GM12874 (cell line): ENCODE results near the gene PEX10.

Experiments used
- TF ChIP-seq, protein P1 (sequence below): IDR thresholded peaks from 2 replicates; pipeline ENCODE4 v1.5.1; 2011; ENCODE audit warnings: low read depth, mild to moderate bottlenecking, control low read depth, low read length, moderate library complexity; ENCODE audit not compliant: insufficient read depth

Gene PEX10

GRCh38 chr1:2358651-2359640, 53.4 kb downstream of the PEX10 start:
- TF ChIP-seq, protein P1, sequence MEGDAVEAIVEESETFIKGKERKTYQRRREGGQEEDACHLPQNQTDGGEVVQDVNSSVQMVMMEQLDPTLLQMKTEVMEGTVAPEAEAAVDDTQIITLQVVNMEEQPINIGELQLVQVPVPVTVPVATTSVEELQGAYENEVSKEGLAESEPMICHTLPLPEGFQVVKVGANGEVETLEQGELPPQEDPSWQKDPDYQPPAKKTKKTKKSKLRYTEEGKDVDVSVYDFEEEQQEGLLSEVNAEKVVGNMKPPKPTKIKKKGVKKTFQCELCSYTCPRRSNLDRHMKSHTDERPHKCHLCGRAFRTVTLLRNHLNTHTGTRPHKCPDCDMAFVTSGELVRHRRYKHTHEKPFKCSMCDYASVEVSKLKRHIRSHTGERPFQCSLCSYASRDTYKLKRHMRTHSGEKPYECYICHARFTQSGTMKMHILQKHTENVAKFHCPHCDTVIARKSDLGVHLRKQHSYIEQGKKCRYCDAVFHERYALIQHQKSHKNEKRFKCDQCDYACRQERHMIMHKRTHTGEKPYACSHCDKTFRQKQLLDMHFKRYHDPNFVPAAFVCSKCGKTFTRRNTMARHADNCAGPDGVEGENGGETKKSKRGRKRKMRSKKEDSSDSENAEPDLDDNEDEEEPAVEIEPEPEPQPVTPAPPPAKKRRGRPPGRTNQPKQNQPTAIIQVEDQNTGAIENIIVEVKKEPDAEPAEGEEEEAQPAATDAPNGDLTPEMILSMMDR, result no peak

GRCh38 chr1:2358072-2358471, 54.3 kb downstream of the PEX10 start:
- TF ChIP-seq, protein P1, result no peak

- TF ChIP-seq, protein P1, result no peak
These were observed 55.2 kb downstream of the PEX10 start for GRCh38 chr1:2356911-2357845.

GRCh38 chr1:2356401-2356800, 56.0 kb downstream of the PEX10 start:
- TF ChIP-seq, protein P1, result no peak

DNA sequence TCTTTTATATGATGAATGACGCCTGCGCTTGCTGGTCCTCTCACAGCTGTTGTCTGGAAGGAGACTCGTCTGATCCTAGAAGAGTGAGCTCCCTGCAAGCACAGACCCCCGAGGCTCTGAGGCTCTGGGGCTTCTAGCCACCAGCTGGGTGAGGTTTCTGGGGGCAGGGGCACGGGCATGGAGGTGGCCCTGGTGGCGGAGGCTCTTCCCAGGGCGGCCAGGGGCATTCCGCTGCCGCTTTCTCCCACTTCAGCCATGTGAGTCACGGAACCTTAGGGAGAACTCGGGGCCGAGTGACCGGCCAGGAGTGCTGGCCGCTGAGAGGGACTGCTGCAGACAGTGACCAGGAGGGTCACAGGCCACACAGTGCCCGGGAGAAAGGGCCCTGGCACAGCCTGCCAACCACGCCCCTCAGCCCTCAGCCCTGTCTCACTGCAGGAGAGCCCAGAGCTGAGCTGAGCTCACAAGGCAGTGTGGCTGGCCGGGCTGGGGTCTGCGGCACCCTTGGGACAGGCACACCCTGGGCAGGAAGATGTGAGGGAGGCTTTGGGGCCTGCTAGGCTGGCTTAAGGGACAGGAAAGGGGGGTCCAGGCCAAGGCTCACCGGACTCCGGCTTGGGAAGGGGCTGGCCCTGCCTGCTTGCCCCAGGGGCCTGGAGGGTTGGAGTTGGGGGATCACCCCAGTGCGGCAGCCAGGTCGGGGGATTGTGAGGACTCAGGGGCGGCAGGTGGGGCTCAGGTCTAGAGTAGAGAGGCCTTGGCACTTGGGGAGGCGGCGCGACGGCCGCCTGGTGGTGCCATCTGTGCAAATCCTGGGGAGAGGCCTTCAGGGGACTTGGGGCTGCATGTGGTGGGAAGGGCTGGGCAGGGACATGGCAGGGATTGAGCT, 56.7 kb downstream of the PEX10 start:
- TF ChIP-seq, protein P1, result no peak

DNA sequence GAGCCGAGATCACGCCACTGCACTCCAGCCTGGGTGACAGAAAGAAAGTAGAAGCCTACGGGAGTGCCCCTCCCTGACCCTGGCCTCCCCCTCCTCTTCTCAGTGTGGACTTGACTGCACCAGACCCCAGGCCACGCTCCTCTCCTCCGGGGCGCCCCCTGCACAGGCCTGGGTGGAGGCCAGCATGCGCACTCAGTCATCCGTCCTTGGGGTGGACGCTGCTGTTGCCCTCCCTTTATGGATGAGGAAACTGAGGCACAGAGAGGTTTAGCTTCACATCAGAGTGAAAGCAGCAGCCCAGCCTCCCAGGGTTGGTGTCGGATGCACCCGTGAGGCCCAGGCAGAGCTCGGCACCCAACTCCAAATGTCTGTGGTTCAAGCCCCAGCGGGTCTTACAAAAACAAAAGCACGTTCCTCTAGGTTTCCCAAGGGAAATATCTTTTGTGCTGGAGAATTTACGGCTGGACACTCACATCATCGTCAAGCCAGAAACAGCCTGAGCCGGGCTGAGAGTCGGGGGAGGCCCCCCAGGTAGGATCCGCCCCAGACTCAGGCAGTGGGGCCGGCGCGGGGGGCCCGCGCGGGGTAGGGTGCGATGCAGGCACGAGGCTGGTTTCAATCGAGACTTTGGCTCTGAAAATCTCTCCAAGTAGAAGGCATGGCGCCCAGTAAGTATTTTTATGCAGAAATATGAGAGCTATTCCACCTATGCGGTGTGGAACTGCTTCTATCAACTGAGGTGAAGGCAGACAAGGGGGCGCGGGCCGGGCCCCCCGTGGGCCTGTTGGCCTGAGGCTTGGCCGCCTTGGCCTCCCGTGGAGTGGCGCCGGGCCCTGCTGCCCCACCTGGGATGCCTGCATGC, 57.6 kb downstream of the PEX10 start:
- TF ChIP-seq, protein P1, result no peak
